GM21723 (cell line): Measurements from ENCODE around the gene KLHDC9.
"Not testable (repeated sequence)": the region's sequence is repeated elsewhere in the genome, so short reads cannot be mapped to it uniquely, and the experiment has no call there.

ENCODE experiments used
- ATAC-seq: cut with Tn5 transposase; IDR thresholded peaks from one replicate; pipeline ENCODE4 v1.9.1; 2021; ENCODE audit warnings: mild to moderate bottlenecking, moderate library complexity; ENCODE audit not compliant: unreplicated experiment

The KLHDC9 gene, protein sequence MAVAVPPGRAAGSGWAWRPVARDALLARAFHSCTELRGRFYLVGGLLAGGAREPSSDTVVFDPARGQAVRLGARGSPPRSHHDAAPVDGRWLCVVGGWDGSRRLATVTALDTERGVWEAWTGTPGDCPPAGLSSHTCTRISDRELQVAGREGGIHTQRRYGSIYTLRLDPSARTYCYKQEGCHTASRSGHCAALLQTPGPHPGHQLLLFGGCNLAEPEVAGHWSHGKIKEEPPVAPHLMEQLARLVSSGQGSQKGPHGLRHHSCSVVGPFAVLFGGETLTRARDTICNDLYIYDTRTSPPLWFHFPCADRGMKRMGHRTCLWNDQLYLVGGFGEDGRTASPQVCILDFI

DNA sequence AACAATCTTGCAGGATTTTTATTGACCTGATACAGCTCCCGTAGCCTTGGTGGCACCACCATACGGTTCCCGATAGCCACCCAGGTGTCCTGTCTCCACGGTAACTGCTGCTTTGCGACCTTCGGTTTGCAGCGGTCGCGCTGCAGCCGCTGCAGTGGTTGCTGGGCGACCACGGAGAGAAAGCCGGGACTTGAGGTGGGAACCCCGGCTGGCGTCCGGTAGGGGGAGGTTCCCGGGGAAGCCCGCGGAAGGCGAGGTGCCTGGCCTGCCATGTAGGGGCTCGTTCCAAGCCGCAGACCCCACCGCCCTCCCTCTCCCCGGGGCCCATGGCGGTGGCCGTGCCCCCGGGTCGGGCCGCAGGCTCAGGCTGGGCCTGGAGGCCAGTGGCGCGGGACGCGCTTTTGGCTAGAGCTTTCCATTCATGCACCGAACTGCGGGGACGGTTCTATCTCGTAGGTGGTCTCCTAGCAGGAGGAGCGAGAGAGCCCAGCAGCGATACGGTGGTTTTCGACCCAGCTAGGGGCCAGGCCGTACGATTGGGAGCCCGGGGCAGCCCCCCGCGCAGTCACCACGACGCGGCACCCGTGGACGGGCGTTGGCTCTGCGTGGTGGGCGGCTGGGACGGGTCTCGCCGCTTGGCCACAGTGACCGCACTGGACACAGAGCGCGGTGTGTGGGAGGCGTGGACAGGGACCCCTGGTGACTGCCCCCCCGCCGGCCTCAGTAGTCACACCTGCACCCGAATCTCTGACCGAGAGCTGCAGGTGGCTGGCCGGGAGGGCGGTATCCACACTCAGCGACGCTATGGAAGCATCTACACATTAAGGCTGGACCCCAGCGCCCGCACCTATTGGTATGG is at the start of gene KLHDC9:
Gene KLHDC9, plus strand, starts transcription at position 152 of the 859 bp plus-strand sequence. Its CDS starts 175 bp downstream, at position 327.
- peak; percentile 75 for ATAC-seq

DNA sequence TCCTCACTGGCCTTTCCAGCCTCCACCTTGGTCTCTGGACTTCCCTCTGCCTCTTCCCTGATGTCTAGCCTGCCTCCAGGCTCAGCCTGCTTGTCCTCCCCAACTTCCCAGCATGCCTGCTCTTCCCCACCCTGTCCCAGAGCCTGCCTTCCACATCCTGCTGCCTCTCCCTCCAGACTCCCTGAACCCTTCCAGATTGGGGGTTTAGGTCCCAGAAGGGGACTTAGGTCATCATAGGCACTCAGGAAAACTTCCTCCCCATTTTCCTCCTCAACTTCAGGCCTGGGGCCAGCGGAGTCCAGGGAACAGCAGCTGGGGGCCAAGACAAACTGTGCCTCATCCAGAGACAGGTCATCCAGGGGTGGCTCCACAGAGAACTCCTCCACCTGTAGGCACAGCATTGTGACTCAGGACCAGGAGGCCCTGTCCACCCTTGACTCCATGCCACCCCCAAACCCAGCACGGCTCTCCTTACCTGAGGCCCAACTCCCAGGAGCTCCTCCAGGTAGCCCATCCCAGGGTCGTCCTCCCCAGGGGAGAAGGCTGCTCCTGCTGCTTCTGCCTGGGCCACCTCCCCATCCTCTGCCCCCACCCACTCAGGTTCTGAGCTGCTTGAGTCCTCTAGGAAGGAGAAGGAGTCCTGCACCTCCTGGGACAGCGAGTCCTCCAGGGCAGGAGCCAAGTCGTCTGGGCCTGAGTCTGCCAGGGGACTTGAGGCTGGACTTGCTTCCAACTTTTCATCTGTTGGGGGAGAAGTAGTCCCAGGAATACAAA is 49.0 kb upstream of the KLHDC9 start:
- ATAC-seq: no peak

DNA sequence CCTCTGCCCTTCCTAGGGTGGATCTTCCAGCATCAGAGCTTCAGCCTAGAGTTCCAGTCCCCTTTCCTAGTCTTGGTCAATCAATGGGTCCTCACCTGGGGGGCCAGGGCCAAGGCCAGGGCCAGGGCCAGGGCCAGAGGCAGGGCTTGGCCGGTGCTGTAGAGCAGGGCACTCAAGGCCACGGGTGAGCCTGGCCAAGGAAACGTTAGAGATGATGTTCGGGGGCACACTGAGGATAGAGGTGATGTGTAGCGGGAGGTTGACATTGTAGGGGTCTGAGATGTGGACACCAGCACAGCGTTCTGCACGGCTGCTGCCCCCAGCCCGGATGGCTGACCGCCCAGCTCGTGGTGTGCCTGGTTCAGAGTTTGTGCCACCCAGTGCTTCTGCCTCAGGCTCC is 46.9 kb upstream of the KLHDC9 start:
- no peak for ATAC-seq

DNA sequence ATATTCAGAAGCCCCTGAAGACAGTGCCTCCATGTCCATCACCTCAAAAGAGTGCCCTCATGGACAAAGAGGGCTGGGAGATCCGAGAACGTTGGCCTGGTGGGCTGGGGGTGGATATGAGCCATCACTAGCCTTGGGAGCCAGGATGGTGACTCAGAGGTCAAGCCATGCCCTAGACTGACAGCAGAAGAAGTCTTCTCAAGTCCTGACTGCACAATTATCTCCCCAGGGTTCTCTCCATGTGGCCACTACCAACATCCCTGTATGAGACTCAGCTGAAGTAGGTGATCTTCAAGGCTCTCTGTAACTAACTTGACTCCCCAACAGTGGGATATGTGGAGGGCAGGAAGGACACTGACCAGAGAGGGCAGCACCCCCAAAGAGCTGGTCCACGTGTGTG is 45.3 kb upstream of the KLHDC9 start:
- no peak for ATAC-seq

DNA sequence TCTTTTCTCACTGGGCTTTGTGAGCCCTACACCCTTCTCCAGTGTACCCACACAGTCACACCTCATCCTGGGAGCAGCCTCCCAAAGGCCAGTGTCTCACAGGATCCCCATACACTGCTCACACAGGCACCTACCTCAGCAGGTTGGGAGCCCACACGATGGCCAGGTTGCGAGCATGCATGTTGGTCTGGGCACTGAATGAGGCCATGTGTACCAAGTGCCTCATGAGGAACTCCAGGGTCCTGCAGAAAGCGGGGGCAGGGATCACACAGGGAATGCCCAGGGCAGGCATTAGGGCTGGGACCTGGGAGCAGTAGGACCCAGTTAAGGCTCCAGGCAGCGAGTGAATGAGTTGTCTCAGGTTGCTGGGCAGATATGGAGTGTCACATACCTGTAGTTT is 43.9 kb upstream of the KLHDC9 start:
- ATAC-seq: no peak

DNA sequence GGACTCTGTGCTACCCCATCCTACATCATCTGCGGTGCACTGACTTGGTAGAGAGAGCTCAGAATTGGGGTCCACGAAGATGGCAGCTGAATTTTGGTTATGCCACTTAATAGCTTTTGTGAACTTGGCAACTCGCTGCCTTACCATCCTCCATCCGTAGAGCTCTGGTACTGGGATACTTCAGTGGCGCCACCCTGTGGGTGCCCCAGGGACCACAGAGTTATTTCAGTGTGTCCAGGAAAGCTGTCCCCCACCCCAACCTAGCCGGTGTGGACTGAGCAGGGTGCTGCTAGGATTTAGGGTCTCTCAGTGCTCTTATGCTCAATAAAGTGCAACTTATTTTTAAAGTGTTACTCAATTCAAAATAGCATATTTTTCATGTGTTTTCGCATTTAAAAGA is 43.4 kb upstream of the KLHDC9 start:
- no peak for ATAC-seq

DNA sequence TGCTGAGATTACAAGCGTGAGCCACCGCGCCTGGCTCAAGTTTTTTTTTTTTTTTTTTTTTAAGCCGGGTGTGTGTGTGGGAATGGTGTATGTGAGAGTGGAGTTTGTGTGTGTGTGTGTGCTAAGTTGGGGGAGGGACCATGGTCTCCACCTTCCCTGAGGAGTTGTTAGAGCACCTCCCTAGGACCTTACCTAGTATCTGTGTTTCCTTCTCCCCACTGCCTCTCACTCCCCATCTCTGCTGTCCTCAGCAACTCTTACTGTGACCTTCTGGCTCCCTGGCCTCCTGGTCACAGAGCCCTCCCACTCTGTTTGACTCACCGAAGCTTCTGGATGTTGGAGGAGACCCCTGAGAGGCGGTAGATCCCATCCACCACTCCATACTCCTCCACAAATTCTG is 38.9 kb upstream of the KLHDC9 start:
- no peak for ATAC-seq

DNA sequence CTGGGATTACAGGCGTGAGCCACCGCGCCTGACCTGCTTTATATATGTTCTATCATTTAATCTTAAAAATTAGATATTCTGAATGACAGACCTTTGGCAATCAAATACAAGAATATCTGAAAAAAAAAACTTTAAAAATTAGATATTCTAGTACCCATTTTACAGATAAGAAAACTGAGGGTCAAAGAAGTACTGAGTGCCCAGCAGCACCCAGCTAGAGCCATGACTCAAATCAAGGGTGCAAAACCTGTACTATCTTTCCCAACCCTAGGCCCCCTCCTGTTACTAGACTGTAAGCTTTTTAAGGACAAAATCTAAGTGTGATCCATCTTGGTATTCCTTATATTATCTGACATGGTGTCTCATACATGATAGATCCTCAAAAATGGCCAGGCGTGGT is 36.7 kb upstream of the KLHDC9 start:
- no peak for ATAC-seq

DNA sequence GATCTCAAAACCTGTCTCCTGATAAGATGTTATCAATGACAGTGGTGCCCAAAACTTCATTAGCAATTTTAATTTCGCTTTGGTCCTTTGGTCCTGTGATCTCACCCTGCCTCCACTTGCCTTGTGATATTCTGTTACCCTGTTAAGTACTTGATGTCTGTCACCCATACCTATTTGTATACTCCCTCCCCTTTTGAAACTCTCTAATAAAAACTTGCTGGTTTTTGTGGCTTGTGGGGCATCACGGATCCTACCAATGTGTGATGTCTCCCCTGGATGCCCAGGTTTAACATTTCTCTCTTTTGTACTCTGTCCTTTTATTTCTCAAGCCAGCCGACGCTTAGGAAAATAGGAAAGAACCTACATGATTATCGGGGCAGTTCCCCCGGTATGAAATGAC is 34.2 kb upstream of the KLHDC9 start:
- ATAC-seq: not testable (repeated sequence)

DNA sequence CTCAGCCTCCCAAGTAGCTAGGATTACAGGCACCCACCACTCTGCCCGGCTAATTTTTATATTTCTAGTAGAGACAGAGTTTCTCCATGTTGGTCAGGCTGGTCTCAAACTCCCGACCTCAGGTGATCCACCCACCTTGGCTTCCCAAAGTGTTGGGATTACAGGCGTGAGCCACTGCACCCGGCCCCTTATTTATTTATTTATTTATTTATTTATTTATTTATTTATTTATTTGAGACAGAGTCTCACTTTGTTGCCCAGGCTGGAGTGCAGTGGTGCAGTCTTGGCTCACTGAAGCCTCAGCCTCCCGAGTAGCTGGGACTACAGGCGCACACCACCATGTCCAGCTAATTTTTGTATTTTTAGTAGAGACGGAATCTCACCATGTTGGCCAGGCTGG is 32.5 kb upstream of the KLHDC9 start:
- not testable (repeated sequence) for ATAC-seq

DNA sequence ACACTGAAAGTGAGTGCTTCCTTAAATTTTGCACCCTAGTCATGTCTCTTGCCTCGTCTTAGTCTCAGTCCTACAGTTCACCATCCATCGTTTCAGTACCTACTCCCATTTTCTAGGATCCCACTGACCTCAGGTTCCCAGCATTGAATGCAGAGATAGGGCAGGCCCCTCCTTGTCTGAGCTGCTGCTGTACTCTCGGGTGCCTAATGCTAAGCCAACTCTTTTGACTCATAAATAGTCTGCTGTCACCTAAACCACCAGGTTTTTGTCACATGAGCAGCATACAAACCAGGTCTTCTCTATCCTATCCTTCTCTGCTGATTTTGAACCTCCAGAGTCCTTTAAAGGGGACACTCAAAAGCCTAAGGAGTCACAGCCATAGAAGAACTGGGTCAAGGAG is 31.5 kb upstream of the KLHDC9 start:
- ATAC-seq: no peak

DNA sequence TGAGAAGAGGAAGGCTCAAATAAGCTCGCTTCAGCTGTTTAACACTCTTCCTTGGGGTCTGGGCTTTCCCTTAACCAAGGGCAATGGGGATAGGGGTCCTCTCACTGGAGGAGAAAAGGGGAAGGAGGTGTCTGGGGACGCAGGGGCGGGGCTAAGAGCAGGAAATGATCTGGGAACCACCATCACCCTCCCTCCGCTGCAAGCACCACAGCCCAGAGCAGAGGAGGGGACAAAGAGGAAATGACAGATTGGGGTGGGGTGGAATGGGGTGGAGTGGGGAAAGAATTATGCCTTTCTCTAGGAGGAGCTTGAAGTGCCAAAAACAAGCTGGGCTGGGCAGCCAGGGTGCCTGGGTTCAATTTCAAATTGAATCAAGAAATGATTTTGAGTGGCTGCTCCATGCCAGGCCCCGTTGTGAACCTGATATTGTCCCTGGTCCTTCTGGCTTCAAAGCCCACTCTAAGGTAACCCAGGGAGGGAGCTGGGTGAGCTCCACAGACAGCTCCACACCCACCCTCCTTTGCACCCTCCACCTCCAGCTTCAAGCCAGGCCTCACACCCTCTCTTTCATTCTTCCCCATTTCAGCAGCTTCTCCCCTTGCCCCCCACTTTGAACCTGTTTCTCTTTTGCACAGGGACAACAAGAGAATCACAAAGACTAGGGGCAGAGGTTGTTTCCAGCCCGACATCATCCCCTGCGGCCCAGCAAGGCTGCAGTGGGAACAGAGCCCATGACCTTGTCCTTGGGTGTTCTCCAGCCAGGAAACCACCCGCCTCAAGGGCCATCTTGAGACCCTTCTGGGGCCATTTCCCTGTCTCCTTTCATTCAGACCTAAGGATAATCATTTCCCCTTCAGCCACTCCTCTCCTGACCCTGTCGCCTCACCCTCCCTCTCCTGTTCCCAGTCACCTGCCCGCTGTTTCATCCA is 29.6 kb upstream of the KLHDC9 start:
- ATAC-seq: peak; percentile 57

DNA sequence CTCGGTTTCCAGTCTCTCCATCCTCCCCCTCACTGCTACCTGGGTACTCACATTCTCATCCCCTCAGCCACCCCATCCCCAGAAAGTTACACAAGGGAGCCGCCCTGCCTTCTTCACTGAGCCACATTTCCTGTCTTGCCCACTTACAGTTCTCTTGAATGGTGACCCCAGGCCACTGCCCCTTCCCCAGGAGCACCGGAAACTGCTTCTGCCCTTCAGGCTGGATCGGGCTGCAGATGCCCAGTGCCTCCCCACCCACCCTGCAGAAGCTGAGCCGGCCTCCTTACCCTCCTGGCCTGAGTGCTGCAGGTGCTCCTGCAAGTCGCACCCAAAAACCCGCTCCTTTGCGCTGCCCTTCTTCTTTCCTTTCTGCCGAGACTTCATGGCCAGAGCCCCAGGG is 28.9 kb upstream of the KLHDC9 start:
- ATAC-seq: peak; percentile 11

DNA sequence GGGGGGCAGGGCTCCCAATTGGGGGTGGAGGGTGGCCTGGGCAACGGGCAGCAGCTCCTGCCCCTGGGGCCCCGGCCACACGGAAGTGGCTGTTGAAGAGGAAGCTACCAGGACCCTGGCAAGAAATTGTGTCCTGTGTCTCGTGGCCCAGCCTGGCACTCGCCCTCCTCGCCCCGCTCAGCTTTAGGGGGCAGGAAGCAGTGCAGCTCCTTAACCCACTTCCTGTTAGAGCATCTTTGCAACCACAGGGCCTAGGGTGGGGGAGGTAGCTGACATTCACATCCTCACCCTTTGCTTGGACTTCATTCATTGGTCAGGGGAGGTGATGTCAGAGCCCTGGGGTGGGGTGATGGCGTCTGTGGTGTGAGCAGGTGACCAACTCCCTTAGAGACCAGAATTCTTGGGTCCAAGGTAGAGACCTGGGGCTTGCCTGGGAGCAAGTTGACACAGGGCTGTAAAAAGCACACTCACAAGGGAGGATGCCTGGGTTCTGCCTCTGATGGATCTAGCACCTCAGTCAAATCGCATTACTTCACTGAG is 28.4 kb upstream of the KLHDC9 start, which contains the start of gene ARHGAP30:
Gene ARHGAP30, minus strand, starts transcription at position 161 of the 540 bp plus-strand sequence. CDS start 267 bp downstream, outside the sequence.
- ATAC-seq: peak; percentile 86

DNA sequence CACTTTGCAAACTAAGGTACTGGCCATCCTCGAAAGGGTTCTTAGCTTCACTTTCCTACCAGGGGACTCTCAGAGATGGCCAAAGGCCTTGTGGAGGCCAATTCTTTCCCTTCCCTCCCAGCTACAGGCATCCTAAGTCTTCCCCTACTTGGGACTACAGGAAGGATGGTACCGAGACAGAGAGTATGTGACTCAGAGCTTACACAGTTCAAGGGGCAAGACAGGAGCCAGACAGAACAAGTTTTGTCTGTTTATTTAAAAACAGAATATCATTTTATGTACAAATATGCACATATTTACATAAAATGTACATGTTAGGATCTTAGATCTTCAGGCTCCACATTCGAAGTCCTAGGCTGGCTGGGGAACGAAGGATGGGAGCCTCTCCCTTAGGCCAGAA is 27.4 kb upstream of the KLHDC9 start:
- ATAC-seq: no peak

DNA sequence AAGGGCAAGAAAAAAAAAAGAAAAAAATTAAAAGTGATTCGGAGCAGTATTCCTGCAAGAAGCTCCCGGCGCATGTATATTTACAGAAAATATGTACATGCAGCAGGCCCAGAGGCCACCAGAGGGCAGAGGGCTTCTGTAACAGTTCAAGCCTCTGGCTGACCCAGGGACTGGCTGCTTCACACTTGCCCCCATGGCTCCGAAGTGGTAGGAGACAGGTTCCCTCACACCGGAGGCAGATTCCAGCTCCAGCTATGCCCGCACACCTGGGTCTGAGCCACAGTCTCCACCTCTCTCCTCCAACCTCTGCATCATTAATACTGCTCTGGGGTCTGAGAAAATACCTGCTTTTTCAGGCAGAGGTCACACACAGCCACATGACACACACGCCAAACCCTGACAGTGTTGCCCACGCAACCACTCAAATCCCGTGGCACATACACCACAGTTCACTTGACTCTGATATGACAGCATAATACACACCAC is 26.2 kb upstream of the KLHDC9 start:
- ATAC-seq: no peak

DNA sequence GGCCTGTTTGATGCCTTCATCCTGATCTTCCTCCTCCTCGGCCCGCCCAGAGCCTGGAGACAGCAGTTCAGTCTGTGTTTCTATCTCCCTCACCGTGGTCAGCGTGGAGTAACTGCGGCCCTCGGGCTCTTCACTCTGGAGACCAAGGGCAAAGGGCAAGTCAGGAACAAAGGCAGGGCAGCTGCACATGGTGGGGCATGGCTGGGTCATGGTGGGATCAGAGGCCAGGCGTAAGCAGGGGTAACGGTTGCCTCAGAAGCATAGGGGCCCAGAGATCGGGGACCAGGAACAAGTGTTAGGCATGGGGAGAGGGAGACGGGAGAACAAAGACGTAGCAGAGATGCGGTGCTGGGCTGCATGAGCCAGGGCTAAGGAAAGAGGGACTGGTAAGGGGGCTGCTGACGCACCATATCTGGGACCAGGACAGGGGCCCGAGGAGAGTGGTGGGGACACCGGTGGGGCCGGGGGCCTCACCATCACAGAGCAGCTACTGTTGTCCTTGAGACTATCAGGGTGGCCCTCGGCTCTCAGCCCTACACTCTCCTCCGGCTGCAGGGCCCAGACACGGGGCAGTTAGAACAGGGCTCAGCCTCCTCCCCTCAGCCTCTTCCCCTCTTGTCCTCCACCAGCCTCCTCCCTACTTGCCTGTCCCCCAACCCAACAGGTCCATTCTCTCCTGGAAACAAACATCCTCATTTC is 25.3 kb upstream of the KLHDC9 start:
- no peak for ATAC-seq

DNA sequence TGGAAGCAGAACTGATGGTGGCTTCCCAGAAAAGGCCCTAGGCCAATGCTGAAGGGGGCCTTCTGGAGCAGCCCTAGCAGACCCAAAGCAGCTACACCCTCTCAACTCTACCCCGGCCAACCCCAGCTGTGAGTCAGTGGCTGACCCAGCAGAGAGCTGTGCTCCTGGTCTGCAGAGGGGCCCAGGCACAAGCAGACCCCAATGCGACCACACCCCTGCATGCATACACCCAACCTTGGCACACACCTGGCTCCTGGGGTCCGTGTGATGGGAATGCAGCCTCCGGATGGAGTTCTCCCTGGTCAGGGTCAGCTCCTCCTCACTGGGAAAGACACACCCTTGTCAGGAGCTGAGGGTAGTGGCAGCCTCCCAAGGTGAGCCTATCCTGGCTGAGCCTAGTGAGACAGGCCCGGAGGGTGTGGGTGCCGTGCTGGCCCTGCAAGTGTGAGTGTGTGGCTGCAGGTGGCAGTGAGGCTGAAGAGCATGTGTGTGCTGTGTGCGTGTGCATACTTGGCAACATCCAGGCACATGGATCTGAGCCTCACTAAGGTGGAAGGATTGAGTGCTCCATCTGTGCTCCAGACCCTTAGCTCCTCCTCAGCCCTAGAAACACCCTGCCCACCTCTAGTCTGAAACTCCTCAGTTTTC is 24.6 kb upstream of the KLHDC9 start:
- ATAC-seq: no peak
